BLaER1 (cell line): Measurements from ENCODE around the gene LIPF.

Experiments used
- H3K27ac ChIP-seq: shearing (Covaris generic); formaldehyde crosslinking; 2 replicates; pipeline ENCODE4 v1.8.1; 2022
- H3K27me3 ChIP-seq: shearing (Covaris generic); formaldehyde crosslinking; 2 replicates; pipeline ENCODE4 v1.8.1; 2022
- H3K36me3 ChIP-seq: shearing (Covaris generic); formaldehyde crosslinking; 2 replicates; pipeline ENCODE4 v1.8.1; 2022
- H3K4me1 ChIP-seq: shearing (Covaris generic); formaldehyde crosslinking; 2 replicates; pipeline ENCODE4 v1.8.1; 2022
- H3K4me2 ChIP-seq: shearing (Covaris generic); formaldehyde crosslinking; 2 replicates; pipeline ENCODE4 v1.8.1; 2022
- H3K4me3 ChIP-seq: shearing (Covaris generic); formaldehyde crosslinking; 2 replicates; pipeline ENCODE4 v1.8.1; 2022
- H3K9ac ChIP-seq: shearing (Covaris generic); formaldehyde crosslinking; 2 replicates; pipeline ENCODE4 v1.8.1; 2022
- H3K9me3 ChIP-seq: shearing (Covaris generic); formaldehyde crosslinking; 2 replicates; pipeline ENCODE4 v1.8.1; 2022
- H4K20me1 ChIP-seq: shearing (Covaris generic); formaldehyde crosslinking; 2 replicates; pipeline ENCODE4 v1.8.1; 2022
- Cebpa-rat ChIP-seq: shearing (Covaris generic); IDR thresholded peaks from 2 replicates; pipeline ENCODE4 v1.8.1; 2022

Gene LIPF

DNA sequence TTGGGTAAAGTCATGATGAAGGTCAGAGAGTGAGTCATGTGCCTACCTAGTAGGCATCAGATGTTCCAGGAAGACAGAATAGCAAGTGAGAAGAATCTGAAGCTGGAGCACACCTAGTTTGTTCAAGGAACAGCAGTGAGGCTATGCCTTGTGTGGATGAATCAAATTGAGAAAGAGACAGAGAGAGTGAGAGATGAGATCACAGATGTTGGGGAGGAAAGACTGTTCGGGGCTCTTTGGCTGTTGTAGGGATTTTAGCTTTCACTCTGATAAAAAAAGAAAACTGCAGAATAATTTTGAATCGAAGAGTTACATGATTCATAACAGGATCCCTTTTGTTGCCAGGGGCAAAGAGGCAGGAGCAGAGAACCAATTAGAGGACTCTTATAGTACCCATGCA is 6.3 kb downstream of the LIPF start:
- Histone ChIP-seq H3K27ac (no peak overlapping the region), H3K4me2 (no peak overlapping the region), H3K9me3 (no peaks in the 10 kb centered on the region), H3K4me3 (no peak overlapping the region), H3K36me3 (no peaks in the 10 kb centered on the region), H3K9ac (no peak overlapping the region), H3K4me1 (peaks cover 17% of the 10 kb centered on the region), H3K27me3 (no peaks in the 10 kb centered on the region), H4K20me1 (no peaks in the 10 kb centered on the region)
- TF ChIP-seq Cebpa-rat: no peak

DNA sequence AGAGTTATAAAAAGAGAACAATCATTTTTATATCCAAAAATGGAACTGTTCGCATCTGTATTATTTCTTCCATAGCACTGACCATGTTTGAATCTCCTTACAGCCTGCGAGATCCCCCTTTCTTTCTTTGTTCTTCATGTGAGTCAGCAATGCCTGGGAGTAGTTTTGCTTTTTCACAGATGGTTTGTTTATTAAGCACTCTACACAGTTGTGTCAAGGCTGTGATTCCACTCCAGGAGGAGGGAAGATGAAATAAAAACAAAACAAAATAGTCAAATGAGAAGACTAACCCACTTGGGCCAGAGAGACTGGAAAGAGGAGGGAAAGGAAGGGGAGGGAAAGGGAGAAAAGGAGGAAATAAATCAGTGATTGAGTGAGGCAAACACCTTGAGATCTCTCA is 7.8 kb downstream of the LIPF start:
- Histone ChIP-seq H3K36me3 (no peaks in the 10 kb centered on the region), H3K4me1 (peaks cover 17% of the 10 kb centered on the region), H3K9me3 (no peaks in the 10 kb centered on the region), H3K27me3 (no peaks in the 10 kb centered on the region), H3K27ac (no peak overlapping the region), H3K4me2 (no peak overlapping the region), H3K9ac (no peak overlapping the region), H4K20me1 (no peaks in the 10 kb centered on the region), H3K4me3 (no peak overlapping the region)
- no peak for TF ChIP-seq Cebpa-rat

- Histone ChIP-seq H3K4me1 (no peaks in the 10 kb centered on the region), H3K9me3 (no peaks in the 10 kb centered on the region), H3K27me3 (no peaks in the 10 kb centered on the region), H4K20me1 (no peaks in the 10 kb centered on the region), H3K4me2 (no peak overlapping the region), H3K4me3 (no peak overlapping the region), H3K9ac (no peak overlapping the region), H3K36me3 (no peaks in the 10 kb centered on the region), H3K27ac (no peak overlapping the region)
- TF ChIP-seq Cebpa-rat: no peak
Observed at GRCh38 chr10:88676283-88677060, 12.2 kb downstream of the LIPF start.

GRCh38 chr10:88680958-88681357 is 16.7 kb downstream of the LIPF start:
- no peak overlapping the region for H3K9ac ChIP-seq
- no peak overlapping the region for H3K4me2 ChIP-seq
- H3K27ac ChIP-seq: no peak overlapping the region
- no peaks in the 10 kb centered on the region for H3K27me3 ChIP-seq
- H3K4me3 ChIP-seq: no peak overlapping the region
- no peaks in the 10 kb centered on the region for H3K36me3 ChIP-seq
- no peak for TF ChIP-seq Cebpa-rat
- H3K9me3 ChIP-seq: no peaks in the 10 kb centered on the region
- no peaks in the 10 kb centered on the region for H4K20me1 ChIP-seq
- no peaks in the 10 kb centered on the region for H3K4me1 ChIP-seq

DNA sequence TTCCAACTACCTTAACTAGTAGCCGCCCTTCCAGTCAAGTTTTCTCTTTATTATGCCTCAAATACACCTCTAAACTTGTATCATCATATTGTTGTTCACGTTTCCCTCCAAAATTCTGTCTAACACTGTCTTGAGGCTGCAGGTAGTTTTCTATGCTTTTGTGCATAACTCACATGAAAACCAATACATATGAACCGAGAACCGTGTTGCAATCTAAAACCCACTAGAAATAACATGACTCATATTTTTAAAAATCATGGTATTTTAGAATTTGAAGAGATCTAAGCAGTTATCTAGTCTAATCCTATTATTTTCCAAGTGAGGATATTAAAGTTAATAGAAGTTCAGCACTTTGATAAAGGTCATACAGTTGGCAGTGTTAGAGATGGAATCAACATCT is 18.2 kb downstream of the LIPF start:
- H3K27ac ChIP-seq: no peak overlapping the region
- H3K9me3 ChIP-seq: no peaks in the 10 kb centered on the region
- no peak overlapping the region for H3K4me3 ChIP-seq
- no peak for TF ChIP-seq Cebpa-rat
- no peaks in the 10 kb centered on the region for H3K36me3 ChIP-seq
- no peaks in the 10 kb centered on the region for H3K27me3 ChIP-seq
- H4K20me1 ChIP-seq: no peaks in the 10 kb centered on the region
- no peak overlapping the region for H3K4me2 ChIP-seq
- H3K4me1 ChIP-seq: no peaks in the 10 kb centered on the region
- no peak overlapping the region for H3K9ac ChIP-seq

GRCh38 chr10:88687853-88688467 is 23.7 kb downstream of the LIPF start:
- Histone ChIP-seq H3K4me1 (no peaks in the 10 kb centered on the region), H3K27ac (no peak overlapping the region), H3K9ac (no peak overlapping the region), H3K4me3 (no peak overlapping the region), H3K9me3 (no peaks in the 10 kb centered on the region), H3K27me3 (no peaks in the 10 kb centered on the region), H3K36me3 (no peaks in the 10 kb centered on the region), H4K20me1 (no peaks in the 10 kb centered on the region), H3K4me2 (no peak overlapping the region)
- TF ChIP-seq Cebpa-rat: no peak

DNA sequence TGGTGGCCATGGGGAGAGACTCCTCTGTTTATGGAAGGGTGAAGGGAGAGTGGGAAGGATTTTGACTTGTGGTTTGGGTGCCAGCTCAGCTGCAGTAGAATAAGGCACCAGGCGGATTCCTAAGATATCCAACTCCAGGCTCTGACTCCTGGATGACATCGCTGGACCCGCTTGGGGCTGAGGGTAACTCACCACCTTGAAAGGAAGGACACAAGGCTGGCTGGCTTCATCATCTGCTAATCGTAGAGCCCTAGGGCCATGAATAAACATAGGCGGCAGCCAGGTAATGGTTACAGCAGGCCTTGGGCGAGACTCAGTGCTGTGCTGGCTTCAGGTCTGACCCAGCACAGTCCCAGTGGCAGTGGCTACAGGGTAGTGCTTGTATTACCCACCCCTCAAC is 25.1 kb downstream of the LIPF start:
- no peaks in the 10 kb centered on the region for H4K20me1 ChIP-seq
- no peaks in the 10 kb centered on the region for H3K4me1 ChIP-seq
- no peak overlapping the region for H3K27ac ChIP-seq
- no peak overlapping the region for H3K4me2 ChIP-seq
- no peaks in the 10 kb centered on the region for H3K9me3 ChIP-seq
- H3K4me3 ChIP-seq: no peak overlapping the region
- H3K36me3 ChIP-seq: no peaks in the 10 kb centered on the region
- TF ChIP-seq Cebpa-rat: no peak
- no peak overlapping the region for H3K9ac ChIP-seq
- H3K27me3 ChIP-seq: no peaks in the 10 kb centered on the region

DNA sequence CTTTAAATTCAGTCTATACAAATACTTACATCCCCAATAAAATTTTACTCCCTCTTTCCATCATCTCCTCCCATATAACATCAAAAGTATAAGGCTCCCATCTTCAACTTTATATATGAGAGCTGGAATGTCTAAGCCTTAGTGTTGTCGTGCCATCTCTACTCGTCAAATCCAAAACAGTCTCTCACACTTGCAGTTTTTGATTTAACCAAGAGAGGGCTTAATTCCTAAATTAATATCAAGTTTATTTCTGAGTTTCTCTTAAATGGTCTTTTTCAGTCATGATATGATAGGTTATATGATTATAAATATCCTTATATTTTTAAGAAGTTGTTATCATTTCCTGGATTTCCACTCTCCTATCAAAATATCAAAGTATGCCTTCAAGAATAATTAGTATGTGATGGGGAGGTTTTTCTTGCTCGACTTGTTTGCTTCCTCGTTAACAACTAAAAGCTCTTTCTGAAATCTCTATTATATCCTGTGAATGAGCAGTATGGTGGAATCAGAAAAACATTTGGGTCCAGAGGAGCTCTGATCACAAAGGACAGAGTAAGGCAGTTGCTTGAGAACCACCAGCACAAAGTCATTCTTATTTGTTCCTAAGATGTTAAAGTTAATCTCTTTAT is 29.3 kb downstream of the LIPF start:
- Histone ChIP-seq H4K20me1 (no peaks in the 10 kb centered on the region), H3K4me3 (no peak overlapping the region), H3K4me2 (no peak overlapping the region), H3K9ac (no peak overlapping the region), H3K27me3 (no peaks in the 10 kb centered on the region), H3K4me1 (no peaks in the 10 kb centered on the region), H3K27ac (no peak overlapping the region), H3K36me3 (no peaks in the 10 kb centered on the region), H3K9me3 (no peaks in the 10 kb centered on the region)
- no peak for TF ChIP-seq Cebpa-rat

- Histone ChIP-seq H3K4me1 (no peaks in the 10 kb centered on the region), H3K9ac (no peak overlapping the region), H3K27ac (no peak overlapping the region), H4K20me1 (no peaks in the 10 kb centered on the region), H3K9me3 (no peaks in the 10 kb centered on the region), H3K4me2 (no peak overlapping the region), H3K27me3 (no peaks in the 10 kb centered on the region), H3K4me3 (no peak overlapping the region), H3K36me3 (no peaks in the 10 kb centered on the region)
- no peak for TF ChIP-seq Cebpa-rat
Observed at GRCh38 chr10:88702848-88703597, 38.8 kb downstream of the LIPF start.

DNA sequence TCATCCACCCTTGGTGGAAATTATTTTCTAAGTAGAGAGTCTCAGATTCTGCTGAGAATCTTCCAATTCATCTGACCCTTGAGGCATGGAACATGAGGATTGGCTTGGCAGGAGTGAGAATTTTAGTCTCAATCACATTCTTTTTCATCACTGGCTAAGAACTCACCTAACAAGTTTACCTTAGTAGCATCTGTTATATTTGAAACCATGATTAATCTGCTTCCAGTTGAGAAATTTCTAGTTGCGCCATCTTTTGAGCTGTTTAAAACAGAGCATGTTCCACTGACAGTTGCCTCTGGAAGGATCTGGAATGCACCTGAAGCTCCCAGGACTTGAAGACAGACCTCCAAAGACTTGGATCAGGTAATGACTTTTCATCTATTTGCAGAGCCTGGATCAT is 41.7 kb downstream of the LIPF start, which contains the start of gene LIPK:
LIPK (plus strand) TSS at position 292 of the 400 bp plus-strand sequence. CDS start 18,295 bp downstream, outside the sequence.
- H4K20me1 ChIP-seq: no peaks in the 10 kb centered on the region
- no peaks in the 10 kb centered on the region for H3K36me3 ChIP-seq
- H3K9ac ChIP-seq: no peak within 1 kb of the TSS
- no peak within 1 kb of the TSS for H3K27ac ChIP-seq
- H3K27me3 ChIP-seq: no peaks in the 10 kb centered on the region
- no peak within 1 kb of the TSS for H3K4me3 ChIP-seq
- no peak for TF ChIP-seq Cebpa-rat
- H3K9me3 ChIP-seq: no peaks in the 10 kb centered on the region
- H3K4me2 ChIP-seq: no peak within 1 kb of the TSS
- no peaks in the 10 kb centered on the region for H3K4me1 ChIP-seq
